NCI-H146 (cell line): ENCODE measurements around the gene SPOCK2.
"Not testable (repeated sequence)": the region's sequence is repeated elsewhere in the genome, so short reads cannot be mapped to it uniquely, and the experiment has no call there.

ENCODE experiments used
- DNase-seq: peaks from one replicate; lab custom pipeline; 2025; lab: John Stamatoyannopoulos, UW

SPOCK2 gene

DNA sequence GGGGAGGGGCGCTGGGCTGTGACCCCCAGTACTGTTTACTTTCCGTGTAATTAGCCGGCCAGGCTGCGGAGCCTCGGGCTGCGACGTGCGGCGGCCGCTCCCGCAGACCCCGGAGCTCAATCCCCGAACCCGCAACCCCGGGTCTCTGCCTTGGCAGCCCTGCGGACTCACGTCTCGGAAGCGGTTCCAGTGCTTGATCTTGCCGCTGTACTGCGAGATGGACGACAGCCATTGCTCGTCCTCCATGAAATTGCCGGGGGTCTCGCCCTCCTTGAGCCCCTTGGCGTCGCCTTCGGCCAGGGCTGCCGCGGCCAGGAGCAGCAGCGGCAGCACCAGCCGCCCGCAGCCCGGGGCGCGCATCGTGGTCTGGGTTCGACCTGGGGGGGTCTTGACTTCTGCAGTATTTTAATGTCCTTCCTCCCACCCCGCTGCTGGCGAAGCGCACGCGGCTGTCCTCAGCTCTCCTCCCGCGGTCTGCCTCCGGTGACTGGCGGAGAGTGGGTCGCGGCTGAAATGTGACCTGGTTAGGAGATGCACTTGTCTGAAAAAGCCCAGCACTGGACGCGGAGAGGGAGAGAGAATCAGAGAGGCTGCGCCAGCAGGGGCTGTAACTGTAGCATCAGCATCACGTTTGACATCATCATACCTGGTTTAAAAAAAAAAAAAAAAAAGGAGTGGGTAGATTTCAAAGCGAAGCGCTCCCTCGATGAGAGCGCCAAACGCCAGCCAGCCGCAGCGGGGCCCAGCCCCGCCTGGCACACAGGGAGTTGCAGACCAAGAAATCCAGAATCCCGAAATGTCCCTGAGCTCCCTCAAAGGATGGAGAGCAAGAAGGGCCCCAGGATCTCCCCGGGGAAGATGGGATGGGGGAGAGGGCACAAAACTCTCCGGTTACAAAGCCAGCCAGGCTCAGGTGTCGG lies at the start of gene SPOCK2:
Gene SPOCK2 (minus strand): TSS at position 583 of the 920 bp plus-strand sequence. CDS start 223 bp downstream, at position 360.
- peak; percentile 51 for DNase-seq

GRCh38 chr10:72137583-72137982 lies 49.2 kb upstream of the SPOCK2 start:
- no peak for DNase-seq

GRCh38 chr10:72136225-72136624 lies 47.9 kb upstream of the SPOCK2 start:
- not testable (repeated sequence) for DNase-seq

GRCh38 chr10:72134785-72135767 lies 46.7 kb upstream of the SPOCK2 start:
- no peak for DNase-seq

- DNase-seq, result no peak
Observed at GRCh38 chr10:72133517-72133916, 45.2 kb upstream of the SPOCK2 start.

GRCh38 chr10:72132854-72133253 lies 44.5 kb upstream of the SPOCK2 start:
- no peak for DNase-seq

DNA sequence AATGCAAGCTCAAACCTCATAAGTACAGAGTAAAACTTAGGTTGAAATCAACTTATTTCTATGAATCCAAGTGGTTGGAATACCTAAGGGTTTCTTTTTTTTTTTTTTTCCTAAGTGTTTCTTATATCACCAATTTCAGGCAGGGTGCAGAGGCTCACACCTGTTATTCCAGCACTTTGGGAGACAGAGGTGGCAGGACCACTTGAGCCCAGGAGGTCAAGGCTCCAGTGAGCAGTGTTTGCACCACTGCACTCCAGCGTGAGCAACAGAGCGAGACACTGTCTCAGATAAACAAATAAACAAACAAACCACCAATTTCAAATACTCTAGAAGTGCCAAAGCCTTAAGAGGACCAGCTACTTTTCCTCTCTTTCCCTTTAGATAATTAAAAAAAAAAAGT lies 39.2 kb upstream of the SPOCK2 start:
- DNase-seq, result no peak

DNA sequence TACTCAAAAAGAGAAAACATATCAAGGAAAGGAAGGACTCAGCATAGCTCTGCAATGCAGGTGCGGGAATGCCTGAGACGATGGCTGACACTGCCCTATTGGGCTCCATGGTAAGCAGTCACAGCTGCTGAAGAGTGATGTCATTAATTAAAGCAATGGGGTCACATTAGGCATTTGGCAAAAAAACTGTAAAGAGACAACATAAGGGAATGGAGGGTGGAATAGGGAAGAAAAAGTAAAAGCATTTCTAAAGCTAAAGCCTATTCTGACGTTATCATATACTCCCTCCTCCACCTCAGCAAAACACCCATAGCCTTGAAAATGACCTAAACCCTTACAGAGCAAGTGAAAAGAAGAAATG lies 38.5 kb upstream of the SPOCK2 start:
- no peak for DNase-seq

DNA sequence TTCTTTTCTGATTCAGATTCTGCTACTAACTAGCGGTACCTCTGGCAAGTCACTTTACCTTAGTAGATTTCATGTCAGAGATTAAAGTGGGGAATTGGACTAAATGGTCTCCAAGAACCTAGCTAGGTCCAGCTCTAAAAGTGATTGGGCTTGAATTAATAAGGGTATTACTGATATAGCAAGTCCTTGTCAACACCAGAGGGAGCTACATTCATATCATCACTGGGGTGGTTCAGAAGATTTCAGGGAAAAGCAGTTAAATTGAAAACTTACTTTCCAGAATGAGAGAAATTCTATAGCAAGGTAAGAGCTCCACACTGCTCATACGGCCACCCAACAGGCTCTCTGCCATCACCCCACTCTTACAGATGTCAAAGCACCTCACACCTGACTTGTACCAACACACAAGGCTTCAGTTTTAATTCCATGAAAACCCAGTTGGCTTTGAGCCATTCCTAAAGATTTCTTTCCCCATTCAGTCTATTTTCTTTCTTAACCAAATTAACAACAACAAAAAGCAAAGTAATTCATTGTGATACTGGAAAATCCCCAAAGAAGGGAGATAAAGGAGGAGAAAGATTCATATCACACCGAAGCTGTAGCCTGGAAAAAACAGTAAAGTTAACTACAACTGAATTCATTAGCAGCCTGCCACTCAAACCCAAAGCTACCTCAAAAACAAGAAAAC lies 38.0 kb upstream of the SPOCK2 start:
- DNase-seq, result peak; percentile 19

GRCh38 chr10:72124989-72125388 lies 36.6 kb upstream of the SPOCK2 start:
- no peak for DNase-seq

DNA sequence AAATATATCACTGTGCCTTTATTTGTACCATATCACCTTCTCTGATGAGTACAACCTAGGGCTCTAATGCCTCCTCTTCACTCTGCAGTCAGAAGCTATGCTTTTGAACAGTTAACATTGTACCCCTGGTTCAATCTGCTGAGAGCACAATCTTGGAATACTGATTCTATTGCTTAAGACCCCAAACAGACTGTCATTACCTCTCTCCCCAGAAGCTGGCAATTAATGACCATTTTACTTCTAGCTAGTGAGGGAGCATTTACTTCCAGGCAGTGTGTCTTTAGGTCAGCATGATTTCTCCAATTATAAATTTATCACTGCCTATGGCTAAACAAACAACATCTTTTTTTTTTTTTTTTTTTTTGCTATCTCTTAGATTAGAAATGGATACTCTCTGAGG lies 36.0 kb upstream of the SPOCK2 start:
- DNase-seq, result no peak

- no peak for DNase-seq
Observed at GRCh38 chr10:72123616-72124015, 35.3 kb upstream of the SPOCK2 start.

DNA sequence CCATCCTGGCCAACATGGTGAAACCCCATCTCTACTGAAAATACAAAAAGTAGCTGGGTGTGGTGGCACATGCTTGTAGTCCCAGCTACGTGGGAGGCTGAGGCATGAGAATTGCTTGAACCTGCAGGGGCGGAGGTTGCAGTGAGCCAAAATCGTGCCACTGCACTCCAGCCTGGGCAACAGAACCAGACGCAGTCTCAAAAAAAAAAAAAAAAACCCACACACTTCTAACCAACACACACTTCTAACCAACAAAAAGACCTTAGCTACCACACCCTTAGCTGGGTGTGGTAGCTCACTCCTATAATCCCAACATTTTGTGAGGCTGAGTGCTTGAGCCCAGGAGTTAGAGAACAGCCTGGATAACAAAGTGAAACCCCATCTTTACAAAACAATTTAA lies 33.9 kb upstream of the SPOCK2 start:
- DNase-seq, result no peak

DNA sequence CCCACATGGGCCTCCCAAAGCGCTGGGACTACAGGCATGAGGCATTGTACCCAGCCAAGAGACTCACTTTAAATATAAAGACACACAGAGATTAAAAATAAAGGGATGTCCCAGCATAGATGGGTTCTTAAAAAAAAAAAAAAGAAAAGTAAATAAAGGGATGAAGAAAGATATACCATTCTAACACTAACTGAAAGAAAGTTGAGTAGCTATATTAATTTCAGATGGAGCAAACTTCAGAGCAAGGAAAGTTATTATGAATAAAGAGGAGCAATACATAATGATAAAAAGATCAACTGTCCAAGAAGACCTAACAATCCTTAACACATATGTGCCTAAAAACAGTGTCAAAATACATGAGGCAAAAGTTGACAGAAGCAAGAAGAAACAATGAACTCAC lies 33.0 kb upstream of the SPOCK2 start:
- DNase-seq, result no peak

DNA sequence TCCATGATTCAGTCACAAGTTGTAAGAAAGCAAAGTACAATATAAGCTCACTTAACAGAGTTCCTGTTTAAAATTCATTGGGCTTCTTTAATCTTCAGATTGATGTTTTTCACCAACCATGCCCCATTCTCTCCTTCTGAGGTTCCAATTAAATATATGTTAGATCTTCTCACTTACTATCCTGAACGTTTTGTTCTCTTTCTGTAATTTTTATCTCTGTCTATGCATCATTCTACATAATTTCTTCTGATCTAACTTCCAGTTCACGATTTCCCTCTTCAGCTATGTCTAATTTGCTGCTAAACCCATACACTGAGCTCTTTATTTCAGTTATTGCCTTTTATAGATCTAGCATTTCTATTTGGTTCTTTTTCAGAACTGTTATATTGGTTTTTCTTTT lies 28.0 kb upstream of the SPOCK2 start:
- DNase-seq, result no peak

DNA sequence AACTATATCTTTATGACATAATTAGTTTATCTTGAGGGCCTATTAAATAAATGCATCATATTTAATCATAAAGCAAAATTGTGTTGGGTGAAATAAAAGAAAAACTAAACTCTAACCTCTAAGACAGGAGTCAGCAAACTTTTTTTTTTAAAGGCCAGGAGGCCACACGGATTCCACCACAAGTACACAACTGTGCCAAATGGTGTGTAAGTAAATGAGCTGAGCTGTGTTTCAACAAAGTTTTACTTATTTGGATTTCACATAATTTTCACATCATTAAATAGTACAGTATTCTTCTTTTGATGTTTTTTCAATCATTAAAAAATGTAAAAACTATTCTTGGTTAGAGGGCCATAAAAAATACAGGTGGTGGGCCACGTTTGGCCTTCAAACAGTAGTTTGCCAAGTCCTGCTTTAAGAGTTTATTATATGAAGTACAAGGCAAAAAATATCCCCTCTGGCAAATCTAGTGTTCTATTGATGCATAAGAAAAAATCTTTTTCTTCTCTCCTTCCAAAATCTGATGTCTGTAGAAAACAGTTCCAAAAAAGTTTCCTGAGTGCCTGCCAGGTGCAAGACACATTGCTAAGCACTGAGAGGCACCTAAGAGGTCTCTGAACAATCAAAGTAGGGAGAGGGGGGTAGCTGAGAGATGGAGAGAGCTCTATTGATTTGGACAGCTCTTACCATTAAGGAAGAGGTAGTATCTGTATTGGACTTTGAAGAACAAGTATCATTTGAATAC lies 26.5 kb upstream of the SPOCK2 start:
- no peak for DNase-seq

DNA sequence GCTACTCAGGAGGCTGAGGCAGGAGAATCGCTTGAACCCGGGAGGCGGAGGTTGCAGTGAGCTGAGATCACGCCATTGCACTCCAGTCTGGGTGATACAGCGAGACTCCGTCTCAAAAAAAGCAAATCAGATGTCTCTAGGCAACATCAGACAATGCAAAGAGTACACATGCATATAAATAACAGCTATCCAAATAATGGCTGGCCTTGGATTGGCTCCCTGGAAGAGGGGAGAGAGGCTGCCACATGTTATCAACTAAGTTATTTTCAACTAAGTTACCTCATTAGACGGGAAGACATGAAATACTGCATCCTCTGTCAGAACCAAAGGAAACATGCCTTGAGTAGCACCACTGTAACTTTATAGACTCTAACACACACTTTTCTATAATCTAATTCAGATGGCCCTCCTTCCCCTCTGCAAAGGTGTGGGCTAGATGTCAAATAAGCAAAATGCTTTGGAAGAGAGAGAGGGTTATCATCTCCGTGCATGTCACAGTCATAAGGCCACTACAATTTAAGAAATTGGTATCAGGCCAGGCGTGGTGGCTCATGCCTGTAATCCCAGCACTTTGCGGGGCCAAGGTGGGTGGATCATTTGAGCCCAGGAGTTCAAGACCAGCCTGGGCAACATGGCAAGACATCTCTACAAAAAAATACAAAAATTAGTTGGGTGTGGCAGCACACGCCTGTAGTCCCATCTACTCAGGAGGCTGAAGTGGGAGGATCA lies 22.5 kb upstream of the SPOCK2 start:
- no peak for DNase-seq

DNA sequence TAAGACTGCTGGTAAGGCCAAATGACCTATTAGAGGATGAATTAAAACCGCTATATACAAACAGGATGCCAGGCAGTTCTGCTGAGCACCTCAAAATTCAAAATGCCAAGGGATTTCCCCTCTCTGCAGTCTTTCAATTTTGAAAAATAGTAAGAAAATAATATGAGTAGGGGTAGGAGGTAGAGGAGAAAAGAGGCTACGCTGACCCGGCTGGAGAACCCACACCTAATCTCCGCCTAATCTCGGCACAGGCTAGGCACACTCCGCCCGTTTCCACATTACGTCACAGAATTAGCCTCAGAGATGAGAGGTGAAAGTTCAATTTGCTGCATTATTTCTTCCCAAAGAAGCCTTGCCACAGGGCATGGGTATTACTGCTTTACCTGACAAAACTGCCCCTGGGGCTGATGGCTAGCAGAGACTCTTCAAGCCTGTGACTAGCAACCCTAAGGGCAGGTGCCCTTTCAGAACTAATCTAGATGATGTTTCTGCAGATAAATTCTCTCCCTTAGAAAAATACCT lies 21.3 kb upstream of the SPOCK2 start:
- no peak for DNase-seq

DNA sequence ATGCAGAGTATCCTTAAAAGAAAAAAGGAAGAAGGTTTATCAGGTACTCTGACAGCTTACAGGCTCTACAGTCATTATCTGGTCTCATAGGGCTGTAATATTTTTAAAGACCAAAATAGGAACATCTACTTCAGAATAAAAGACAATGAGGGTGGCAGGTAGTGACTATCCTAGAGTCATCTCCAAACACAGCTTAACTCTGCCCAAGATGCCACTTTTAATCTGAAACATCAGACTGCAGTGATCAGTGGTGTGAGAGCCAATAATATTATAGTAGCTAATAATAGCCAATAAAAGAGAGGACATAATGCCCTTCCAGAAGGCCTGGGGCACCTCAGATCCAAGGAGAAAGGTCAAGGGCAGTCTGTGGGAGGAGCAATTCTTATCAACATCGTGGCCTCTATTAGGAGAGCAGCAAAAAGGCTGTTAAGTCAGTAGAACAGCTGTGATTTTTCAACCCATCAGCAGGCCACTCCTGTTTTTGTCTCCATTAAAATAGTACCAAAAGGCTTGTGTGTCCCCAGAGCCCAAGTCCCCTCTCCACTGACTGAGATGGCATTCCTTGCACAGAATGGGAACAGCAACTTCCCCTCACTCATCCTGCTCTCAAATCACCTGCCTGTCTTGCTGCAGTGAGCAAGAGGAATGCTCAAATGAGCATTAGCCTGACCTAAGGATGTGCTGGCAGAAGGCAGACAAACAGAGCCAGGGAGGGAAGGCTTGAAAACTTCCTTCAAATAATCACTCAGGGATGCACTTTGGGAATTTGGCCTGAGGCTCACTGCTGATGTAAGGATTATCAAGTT lies 20.7 kb upstream of the SPOCK2 start:
- DNase-seq, result no peak

GRCh38 chr10:72108004-72108370 lies 19.6 kb upstream of the SPOCK2 start:
- DNase-seq, result not testable (repeated sequence)
